IMR-90 (cell line): Measurements from ENCODE around the gene LRRC3C. TPM values are rescaled to one million over a fixed set of nuclear protein-coding genes. Genes with fewer than 3 reads are reported as not detected.

Experiments
- ATAC-seq: fragments of 200-7000 bp; cut with Tn5 transposase; 2 replicates; pipeline ENCODE4 v1.9.1; 2020; ENCODE audit warnings: low read depth, mild to moderate bottlenecking, moderate library complexity
- BruUV-seq: library from RNA; stranded (reverse); fragments of 400-500 nt; replicated peaks from 2 replicates; lab custom pipeline; 2021; lab: Mats Ljungman, UMichigan
- CTCF ChIA-PET: fragments of 300-600 bp; formaldehyde crosslinking; extraction: SDS; loops from one replicate; lab custom pipeline; 2021; ENCODE audit warnings: antibody characterized with exemption; lab: Yijun Ruan, JAX
- POLR2A ChIA-PET: fragments of 300-600 bp; sonication (Branson Sonifier 250); formaldehyde crosslinking; loops from one replicate; lab custom pipeline; 2022; ENCODE audit warnings: antibody characterized with exemption; ENCODE audit not compliant: unreplicated experiment; lab: Charles Lee
- DNase-seq: peaks from one replicate; pipeline ENCODE4 v3.0.0; 2013
- H2AFZ ChIP-seq: replicated peaks from 2 replicates; pipeline ENCODE3; 2013; ENCODE audit warnings: low read length, mild to moderate bottlenecking; ENCODE audit not compliant: poor library complexity
- H2AK5ac ChIP-seq: 2 replicates; pipeline ENCODE4 v1.6.1; 2013; ENCODE audit warnings: low read depth, low read length, inconsistent platforms
- H2AK9ac ChIP-seq: replicated peaks from 2 replicates; pipeline ENCODE3; 2013; ENCODE audit warnings: mild to moderate bottlenecking, low read depth, low read length, moderate library complexity; ENCODE audit not compliant: poor library complexity
- H2BK120ac ChIP-seq: 2 replicates; pipeline ENCODE4 v1.6.1; 2013; ENCODE audit warnings: low read depth, low read length, inconsistent platforms
- H2BK15ac ChIP-seq: 3 replicates; pipeline ENCODE4 v1.6.1; 2013; ENCODE audit warnings: low read depth, low read length, inconsistent platforms
- H2BK20ac ChIP-seq: 2 replicates; pipeline ENCODE4 v1.6.1; 2013; ENCODE audit warnings: low read depth, mild to moderate bottlenecking, inconsistent platforms, low read length, moderate library complexity
- H2BK5ac ChIP-seq: 2 replicates; pipeline ENCODE4 v1.6.1; 2013; ENCODE audit warnings: mild to moderate bottlenecking, low read depth, low read length, inconsistent platforms; ENCODE audit not compliant: poor library complexity, severe bottlenecking
- H3K14ac ChIP-seq: replicated peaks from 2 replicates; pipeline ENCODE4 v1.6.1; 2013; ENCODE audit warnings: low read depth, low read length, inconsistent platforms
- H3K18ac ChIP-seq: 2 replicates; pipeline ENCODE4 v1.6.1; 2013; ENCODE audit warnings: low read depth, low read length, control low read depth
- H3K23ac ChIP-seq: 2 replicates; pipeline ENCODE4 v1.6.1; 2013; ENCODE audit warnings: low read depth, low read length, inconsistent platforms
- H3K27ac ChIP-seq: 2 replicates; pipeline ENCODE4 v1.5.1; 2013; ENCODE audit warnings: mild to moderate bottlenecking, control low read depth, low read length; ENCODE audit not compliant: insufficient read depth
- H3K27me3 ChIP-seq: 2 replicates; pipeline ENCODE4 v1.6.1; 2013; ENCODE audit warnings: low read length; ENCODE audit not compliant: control insufficient read depth, insufficient read depth
- H3K36me3 ChIP-seq: 2 replicates; pipeline ENCODE4 v1.6.1; 2013; ENCODE audit warnings: low read length, mixed read lengths; ENCODE audit not compliant: control insufficient read depth, insufficient read depth
- H3K4ac ChIP-seq: 2 replicates; pipeline ENCODE4 v1.6.1; 2013; ENCODE audit warnings: low read depth, low read length, inconsistent platforms
- H3K4me1 ChIP-seq: 2 replicates; pipeline ENCODE4 v1.6.1; 2013; ENCODE audit warnings: low read length, mixed read lengths; ENCODE audit not compliant: control insufficient read depth, insufficient read depth
- H3K4me2 ChIP-seq: 2 replicates; pipeline ENCODE4 v1.6.1; 2013; ENCODE audit warnings: low read depth, mild to moderate bottlenecking, control low read depth, low read length, moderate library complexity
- H3K4me3 ChIP-seq: 2 replicates; pipeline ENCODE4 v1.5.1; 2013; ENCODE audit warnings: low read depth, mild to moderate bottlenecking, control low read depth, low read length, moderate library complexity; ENCODE audit not compliant: insufficient read depth
- H3K56ac ChIP-seq: 2 replicates; pipeline ENCODE4 v1.6.1; 2013; ENCODE audit warnings: low read length, inconsistent platforms; ENCODE audit not compliant: insufficient read depth; ENCODE audit errors: extremely low read depth
- H3K79me1 ChIP-seq, 2 experiments: 2 replicates each; pipeline ENCODE4 v1.6.1; 2013; ENCODE audit warnings: low read length in 2 of 2, inconsistent platforms in 1 of 2, low read depth in 1 of 2
- H3K9ac ChIP-seq: 2 replicates; pipeline ENCODE4 v1.6.1; 2013; ENCODE audit warnings: low read depth, low read length, control low read depth
- H3K9me1 ChIP-seq: 2 replicates; pipeline ENCODE4 v1.6.1; 2013; ENCODE audit warnings: low read length, inconsistent platforms; ENCODE audit not compliant: insufficient read depth
- H3K9me3 ChIP-seq: 2 replicates; pipeline ENCODE4 v1.6.1; 2013; ENCODE audit warnings: low read length; ENCODE audit not compliant: control insufficient read depth, insufficient read depth
- H4K20me1 ChIP-seq: 2 replicates; pipeline ENCODE4 v1.6.1; 2013; ENCODE audit warnings: low read length, inconsistent platforms; ENCODE audit not compliant: insufficient read depth
- H4K5ac ChIP-seq: 2 replicates; pipeline ENCODE4 v1.6.1; 2013; ENCODE audit warnings: mild to moderate bottlenecking, low read depth, low read length, control low read depth
- H4K8ac ChIP-seq, 2 experiments: 2 replicates each; pipeline ENCODE4 v1.6.1; 2013; ENCODE audit warnings: low read depth in 2 of 2, low read length in 2 of 2, control low read depth in 1 of 2, inconsistent platforms in 1 of 2
- H4K91ac ChIP-seq: 2 replicates; pipeline ENCODE4 v1.6.1; 2013; ENCODE audit warnings: low read depth, low read length, inconsistent platforms; ENCODE audit not compliant: insufficient read depth
- CEBPB ChIP-seq: IDR thresholded peaks from 2 replicates; pipeline ENCODE4 v1.6.1; 2012; ENCODE audit warnings: low read depth, low read length, improper control_type of control experiment
- MAZ ChIP-seq: IDR thresholded peaks from 2 replicates; pipeline ENCODE4 v1.6.1; 2012; ENCODE audit warnings: low read depth, mild to moderate bottlenecking, low read length, improper control_type of control experiment, moderate library complexity, borderline replicate concordance
- POLR2A ChIP-seq: IDR thresholded peaks from 2 replicates; pipeline ENCODE4 v1.6.1; 2012; ENCODE audit warnings: mild to moderate bottlenecking, low read depth, low read length
- RAD21 ChIP-seq: IDR thresholded peaks from 2 replicates; pipeline ENCODE4 v1.6.1; 2012; ENCODE audit warnings: low read length, improper control_type of control experiment
- RCOR1 ChIP-seq: IDR thresholded peaks from 2 replicates; pipeline ENCODE4 v1.6.1; 2012; ENCODE audit warnings: mild to moderate bottlenecking, low read length, improper control_type of control experiment; ENCODE audit not compliant: insufficient replicate concordance
- dilution Hi-C: fragments of 300-500 bp; cut with HindIII; formaldehyde crosslinking; loops from one replicate; pipeline ENCODE4 v1.14.3; 2018; ENCODE audit warnings: low sequenced_read_pairs; ENCODE audit not compliant: unreplicated experiment
- in situ Hi-C: fragments of 300-500 bp; cut with MboI; formaldehyde crosslinking; loops from 3 replicates; pipeline ENCODE4 v1.14.3; 2019; ENCODE audit warnings: low sequenced_read_pairs, inconsistent platforms, mixed read lengths
- intact Hi-C: fragments of 100-400 bp; cut with micrococcal nuclease; formaldehyde crosslinking; loops from 2 replicates; pipeline ENCODE4 v1.10.0; 2022
- polyA plus RNA-seq, 3 experiments: library from polyadenylated mRNA; depleted of rRNA; stranded (reverse); fragments of >200 nt; gene quantifications; 2 replicates each; pipeline ENCODE4 v1.2.3, GENCODE V29; 2012; ENCODE audit warnings: low replicate concordance in 1 of 3
- total RNA-seq: library from RNA; depleted of rRNA; stranded (reverse); fragments of >200 nt; gene quantifications from 2 replicates; pipeline ENCODE4 v1.2.3, GENCODE V29; 2012

LRRC3C gene
- total and polyA plus RNA-seq, 2 of the 4 experiments (the other 2 are of a cell fraction): not detected

- intact Hi-C loops: no loop called here
- no peak for ATAC-seq
These were observed 40.5 kb upstream of the LRRC3C start for GRCh38 chr17:39887078-39887477.

More at GRCh38 chr17:39887078-39887477, 40.5 kb upstream of the LRRC3C start:
- no peak overlapping the region for H3K14ac ChIP-seq
- no peak overlapping the region for H2AFZ ChIP-seq
- dilution Hi-C loops: no loop called here
- no TSS peak for BruUV-seq
- no peaks in the 10 kb centered on the region for H3K79me1 ChIP-seq
- H2BK20ac ChIP-seq: no peak overlapping the region
- H3K4me2 ChIP-seq: no peak overlapping the region
- H3K27me3 ChIP-seq: peaks cover 22% of the 10 kb centered on the region
- no peak for DNase-seq
- no peak overlapping the region for H2BK5ac ChIP-seq
- no peak overlapping the region for H2BK120ac ChIP-seq
- H3K23ac ChIP-seq: no peak overlapping the region
- H3K56ac ChIP-seq: no peak overlapping the region
- no peak overlapping the region for H2AK5ac ChIP-seq
- H3K4me3 ChIP-seq: no peak overlapping the region
- no peak overlapping the region for H3K4ac ChIP-seq
- H2BK15ac ChIP-seq: no peak overlapping the region
- no peak overlapping the region for H4K5ac ChIP-seq
- no peak overlapping the region for H4K8ac ChIP-seq
- no peak overlapping the region for H4K91ac ChIP-seq
- H4K20me1 ChIP-seq: no peaks in the 10 kb centered on the region
- H3K9me3 ChIP-seq: no peaks in the 10 kb centered on the region; the same call in 1 of the 2 replicates
- H3K27ac ChIP-seq: no peak overlapping the region
- H3K18ac ChIP-seq: no peak overlapping the region
- no peak overlapping the region for H3K9ac ChIP-seq
- ChIA-PET POLR2A (no interaction called here), CTCF (no interaction called here)
- TF ChIP-seq RAD21 (no peak), RCOR1 (no peak), MAZ (no peak), POLR2A (no peak), CEBPB (no peak)
- H2AK9ac ChIP-seq: no peak overlapping the region
- H3K9me1 ChIP-seq: no peaks in the 10 kb centered on the region
- in situ Hi-C loops: no loop called here
- H3K4me1 ChIP-seq: no peaks in the 10 kb centered on the region
- H3K36me3 ChIP-seq: no peaks in the 10 kb centered on the region
